H1 (cell line): ENCODE measurements around the gene GATAD2B. TPM values are rescaled to one million over a fixed set of nuclear protein-coding genes. Genes with fewer than 3 reads are reported as not detected.

ENCODE experiments used
- EZH2 ChIP-seq: fragments of 200-600 bp; sonication (generic); IDR thresholded peaks from 2 replicates; pipeline ENCODE4 v1.7.1; 2012; ENCODE audit warnings: low read depth, mild to moderate bottlenecking, moderate library complexity, low read length, inconsistent platforms; ENCODE audit not compliant: severe bottlenecking
- POLR2AphosphoS5 ChIP-seq: IDR thresholded peaks from 2 replicates; pipeline ENCODE4 v1.6.1; 2011; ENCODE audit warnings: low read depth, low read length
- SIRT6 ChIP-seq: IDR thresholded peaks from one replicate; pipeline ENCODE4 v1.7.1; 2012; ENCODE audit warnings: low read length, inconsistent platforms
- SIX5 ChIP-seq: IDR thresholded peaks from 2 replicates; pipeline ENCODE4 v1.6.1; 2011; ENCODE audit warnings: mild to moderate bottlenecking, low read depth, low read length
- SRF ChIP-seq: IDR thresholded peaks from 2 replicates; pipeline ENCODE4 v1.6.1; 2011; ENCODE audit warnings: mild to moderate bottlenecking, low read depth, low read length, moderate library complexity
- TBP ChIP-seq: IDR thresholded peaks from 2 replicates; pipeline ENCODE4 v1.6.1; 2011; ENCODE audit warnings: low read depth, low read length, improper control_type of control experiment
- YY1 ChIP-seq: IDR thresholded peaks from 2 replicates; pipeline ENCODE4 v1.6.1; 2011; ENCODE audit warnings: low read depth, mild to moderate bottlenecking, low read length
- polyA plus RNA-seq, 7 experiments: library from polyadenylated mRNA; depleted of rRNA in 3 of 7; stranded (reverse) in 5 of 7; unstranded in 2 of 7; fragments of >200 nt in 5 of 7; fragments of 200-250 nt in 2 of 7; gene quantifications; 1 replicate in 5 of 7; 2 replicates in 1 of 7; 4 replicates in 1 of 7; pipeline versions ENCODE4 v1.2.1 to v1.2.3, GENCODE V29; 2011 to 2013; ENCODE audit warnings: missing spikeins in 2 of 7, mixed read lengths in 2 of 7
- total RNA-seq: library from RNA; stranded (reverse); fragmentation: NEBNext Ultra II Directional; extraction: Animal tissue kit (Norgen Biotek cat#: 25700); gene quantifications from 2 replicates; pipeline ENCODE4 v1.2.1, GENCODE V29; 2021

GATAD2B gene
- total and polyA plus RNA-seq, 2 of the 8 experiments (the other 6 are each of a cell fraction or from before 2014, with no cell fraction given): 8.4 to 39.1 TPM

- no peak for TF ChIP-seq EZH2
- no peak for TF ChIP-seq SIX5
- TF ChIP-seq SRF: no peak
- no peak for TF ChIP-seq SIRT6
- TF ChIP-seq TBP: no peak
- no peak for TF ChIP-seq YY1
- TF ChIP-seq POLR2AphosphoS5: no peak
Observed at GRCh38 chr1:153789478-153790034, 133.2 kb downstream of the GATAD2B start (continued).
